Astrocyte (in vitro differentiated cells and primary cell): ENCODE results near the gene SLC52A3.

Source experiments
- EZH2 ChIP-seq: IDR thresholded peaks from 2 replicates; pipeline ENCODE4 v1.6.1; 2012; ENCODE audit warnings: mild to moderate bottlenecking, low read length, inconsistent platforms; ENCODE audit not compliant: insufficient read depth
- TF ChIP-seq, protein P1 (sequence below): IDR thresholded peaks from 2 replicates; pipeline ENCODE4 v1.5.1; 2011; ENCODE audit warnings: low read depth, mild to moderate bottlenecking, inconsistent platforms, low read length, moderate library complexity; ENCODE audit not compliant: insufficient read depth

DNA sequence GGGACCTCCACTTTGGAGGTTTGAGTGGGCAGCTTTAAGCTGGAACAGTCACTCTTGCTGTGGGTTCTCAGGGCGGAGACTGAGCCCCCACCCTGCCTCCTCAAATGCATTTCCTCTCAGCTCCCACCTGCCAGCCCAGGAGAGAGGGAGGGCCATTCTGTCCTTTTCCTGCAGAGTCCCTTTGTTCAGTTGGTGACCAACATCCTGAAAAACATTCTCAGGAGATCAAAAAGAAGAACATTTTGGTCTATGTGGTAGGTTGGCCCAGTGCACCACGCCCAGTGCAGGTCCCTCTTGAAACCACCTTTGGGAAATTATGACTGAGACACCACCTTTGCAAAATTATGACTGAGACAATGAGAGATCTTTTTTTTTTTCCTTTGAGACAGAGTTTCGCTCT, 13.4 kb downstream of the SLC52A3 start:
- TF ChIP-seq, protein P1, sequence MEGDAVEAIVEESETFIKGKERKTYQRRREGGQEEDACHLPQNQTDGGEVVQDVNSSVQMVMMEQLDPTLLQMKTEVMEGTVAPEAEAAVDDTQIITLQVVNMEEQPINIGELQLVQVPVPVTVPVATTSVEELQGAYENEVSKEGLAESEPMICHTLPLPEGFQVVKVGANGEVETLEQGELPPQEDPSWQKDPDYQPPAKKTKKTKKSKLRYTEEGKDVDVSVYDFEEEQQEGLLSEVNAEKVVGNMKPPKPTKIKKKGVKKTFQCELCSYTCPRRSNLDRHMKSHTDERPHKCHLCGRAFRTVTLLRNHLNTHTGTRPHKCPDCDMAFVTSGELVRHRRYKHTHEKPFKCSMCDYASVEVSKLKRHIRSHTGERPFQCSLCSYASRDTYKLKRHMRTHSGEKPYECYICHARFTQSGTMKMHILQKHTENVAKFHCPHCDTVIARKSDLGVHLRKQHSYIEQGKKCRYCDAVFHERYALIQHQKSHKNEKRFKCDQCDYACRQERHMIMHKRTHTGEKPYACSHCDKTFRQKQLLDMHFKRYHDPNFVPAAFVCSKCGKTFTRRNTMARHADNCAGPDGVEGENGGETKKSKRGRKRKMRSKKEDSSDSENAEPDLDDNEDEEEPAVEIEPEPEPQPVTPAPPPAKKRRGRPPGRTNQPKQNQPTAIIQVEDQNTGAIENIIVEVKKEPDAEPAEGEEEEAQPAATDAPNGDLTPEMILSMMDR = no peak
- no peak for TF ChIP-seq EZH2
